GM23338 (cell line): Measurements from ENCODE around the gene REV3L.

Source experiments
- CREB1 ChIP-seq: fragments of 250-450 bp; sonication (Bioruptor Pico); IDR thresholded peaks from 2 replicates; pipeline ENCODE4 v1.5.0; 2020; ENCODE audit warnings: low read depth, mild to moderate bottlenecking, moderate library complexity
- CTCF ChIP-seq, 2 experiments: fragments of 200-600 bp in 1 of 2; sonication (generic) in 1 of 2; conservative IDR thresholded peaks; 2 replicates each; pipeline versions ENCODE4 v1.5.1 to v1.6.1; 2016 to 2017; ENCODE audit warnings: antibody characterized with exemption in 2 of 2, low read depth in 2 of 2, mild to moderate bottlenecking in 2 of 2, moderate library complexity in 1 of 2
- ETS1 ChIP-seq: IDR thresholded peaks from 2 replicates; pipeline ENCODE4 v1.6.1; 2016; ENCODE audit warnings: antibody characterized with exemption
- JUNB ChIP-seq: IDR thresholded peaks from one replicate; pipeline ENCODE4 v1.6.1; 2016; ENCODE audit warnings: antibody characterized with exemption; ENCODE audit not compliant: unreplicated experiment
- POLR2AphosphoS5 ChIP-seq: IDR thresholded peaks from 2 replicates; pipeline ENCODE4 v1.6.1; 2016; ENCODE audit warnings: antibody characterized with exemption, low read depth
- REST ChIP-seq: IDR thresholded peaks from one replicate; pipeline ENCODE4 v1.6.1; 2018; ENCODE audit warnings: antibody characterized with exemption; ENCODE audit not compliant: unreplicated experiment
- ZNF331 ChIP-seq: fragments of 250-450 bp; sonication (Bioruptor Pico); IDR thresholded peaks from 2 replicates; pipeline ENCODE4 v1.5.0; 2020; ENCODE audit warnings: low read depth, mild to moderate bottlenecking, moderate library complexity

- TF ChIP-seq CTCF (conservative IDR thresholded peaks at IDR 0.05; ENCODE audit: low read depth in 2 of 2) (no peak), REST (no peak), ZNF331 (CRISPR knock-in tag) (no peak), POLR2AphosphoS5 (no peak), CREB1 (CRISPR knock-in tag) (no peak), JUNB (no peak), ETS1 (no peak)
These were observed 228.8 kb downstream of the REV3L start for GRCh38 chr6:111254004-111254778.
